Measurements from ENCODE around the gene SC5D. TPM values are rescaled to one million over a fixed set of nuclear protein-coding genes. Genes with fewer than 3 reads are reported as not detected.

SC5D gene
- total and polyA plus RNA-seq, 2 of the 8 experiments (the other 6 are each of a cell fraction or from before 2014, with no cell fraction given), result 73.9 to 90.3 TPM

GRCh38 chr11:121250843-121251242, 41.7 kb upstream of the SC5D start:
- no peak overlapping the region for H2AK5ac ChIP-seq (ENCODE audit: low read depth, low read length)
- TF ChIP-seq YY1 (IDR thresholded peaks at IDR 0.05; ENCODE audit: low read depth, low read length) (no peak), JUN (IDR thresholded peaks at IDR 0.05; ENCODE audit: low read depth, low read length) (no peak), TAF1 (IDR thresholded peaks at IDR 0.05; ENCODE audit: low read depth, low read length) (no peak), SIX5 (IDR thresholded peaks at IDR 0.05; ENCODE audit: low read depth, low read length) (no peak), RFX5 (IDR thresholded peaks at IDR 0.05; ENCODE audit: borderline replicate concordance, low read depth, low read length) (no peak), TAF7 (optimal IDR thresholded peaks at IDR 0.05; ENCODE audit: borderline replicate concordance, low read depth, low read length) (no peak), EP300 (IDR thresholded peaks at IDR 0.05; ENCODE audit: borderline replicate concordance in 1 of 2, low read depth in 2 of 2, low read length in 2 of 2) (no peak), MAX (IDR thresholded peaks at IDR 0.05) (no peak), RNF2 (IDR thresholded peaks at IDR 0.05; ENCODE audit: borderline replicate concordance, low read depth, low read length, missing control alignments, poor library complexity, severe bottlenecking) (no peak)
- TF ChIP-seq, protein P1, sequence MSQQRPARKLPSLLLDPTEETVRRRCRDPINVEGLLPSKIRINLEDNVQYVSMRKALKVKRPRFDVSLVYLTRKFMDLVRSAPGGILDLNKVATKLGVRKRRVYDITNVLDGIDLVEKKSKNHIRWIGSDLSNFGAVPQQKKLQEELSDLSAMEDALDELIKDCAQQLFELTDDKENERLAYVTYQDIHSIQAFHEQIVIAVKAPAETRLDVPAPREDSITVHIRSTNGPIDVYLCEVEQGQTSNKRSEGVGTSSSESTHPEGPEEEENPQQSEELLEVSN (IDR thresholded peaks at IDR 0.05), result no peak
- H3K27me3 ChIP-seq (replicated peaks in 1 of 4; ENCODE audit: control insufficient read depth in 3 of 4, extremely low read depth in 1 of 4, insufficient read depth in 3 of 4, low read length in 3 of 4), result no peaks in the 10 kb centered on the region
- CTCF ChIA-PET (ENCODE audit: partially characterized antibody), result interaction anchor here (0.8 to 2.2 kb wide), 6 partner anchors 11 to 56 kb away, joined by 3 to 6 read pairs (median 3); no protein-coding TSS in a partner anchor
- H4K20me1 ChIP-seq (replicated peaks in 1 of 2; ENCODE audit: control insufficient read depth in 1 of 2, insufficient read depth in 2 of 2, low read length in 2 of 2), result no peaks in the 10 kb centered on the region
- DNase-seq (ENCODE audit: low read depth in 1 of 2, low spot score in 2 of 2) (no peak), FAIRE-seq (no peak)
- H2BK120ac ChIP-seq (replicated peaks; ENCODE audit: low read depth, low read length), result no peak overlapping the region
- no peaks in the 10 kb centered on the region for H3K79me1 ChIP-seq (ENCODE audit: low read depth, low read length)
- H2BK15ac ChIP-seq (ENCODE audit: low read length), result no peak overlapping the region
- H3K79me2 ChIP-seq (ENCODE audit: control insufficient read depth in 1 of 2, insufficient read depth in 2 of 2, low read length in 2 of 2), result no peaks in the 10 kb centered on the region
- no peak overlapping the region for H2BK12ac ChIP-seq (ENCODE audit: low read depth, low read length)
- peaks cover 5 to 13% (median 9%) of the 10 kb centered on the region in 4 experiments for H3K4me1 ChIP-seq (replicated peaks in 1 of 4; ENCODE audit: control insufficient read depth in 3 of 4, insufficient read depth in 4 of 4, low read length in 3 of 4)
- no peak overlapping the region for H3K56ac ChIP-seq (replicated peaks; ENCODE audit: insufficient read length, low read depth, low read length)
- no peak overlapping the region for H3K23ac ChIP-seq (ENCODE audit: insufficient read length)
- H2BK5ac ChIP-seq (ENCODE audit: low read depth, low read length), result no peak overlapping the region
- no peak overlapping the region for H2BK20ac ChIP-seq (ENCODE audit: low read length)
- no peak overlapping the region for H3K9ac ChIP-seq (replicated peaks in 1 of 4; ENCODE audit: extremely low read depth in 1 of 4, low read depth in 3 of 4, low read length in 3 of 4)
- H3K36me3 ChIP-seq (ENCODE audit: control insufficient read depth in 2 of 4, insufficient read depth in 4 of 4, low read length in 3 of 4), result peaks cover 0 to 3% (median 0%) of the 10 kb centered on the region in 4 experiments; a peak in 1 of 8 replicates
- peaks cover 0 to 4% of the 10 kb centered on the region in 2 experiments; a peak in 1 of 4 replicates for H3K9me3 ChIP-seq (ENCODE audit: insufficient read depth in 2 of 2, low read depth in 1 of 2, low read length in 1 of 2)
- no peak overlapping the region for H4K91ac ChIP-seq (replicated peaks; ENCODE audit: insufficient read length, low read length)
- no peak overlapping the region for H3K4ac ChIP-seq (replicated peaks; ENCODE audit: insufficient read length, low read depth, low read length)
- H3K18ac ChIP-seq (ENCODE audit: extremely low read depth, low read length), result no peak overlapping the region
- no peak overlapping the region for H3K14ac ChIP-seq (ENCODE audit: insufficient read length)
- no peak overlapping the region for H4K5ac ChIP-seq (ENCODE audit: insufficient read length, low read depth, low read length)
- H2AFZ ChIP-seq (ENCODE audit: low read length), result peak overlapping the region; percentile 57; the same call in 1 of the 2 replicates
- 91% methylated on average over 4 of the region's 4 CpGs; no CpG with 5 or more reads in 1 of the 2 experiments for WGBS, 2 experiments (ENCODE audit: extremely low coverage in 1 of 2, insufficient coverage in 1 of 2, insufficient read length in 1 of 2, insufficient replicate concordance in 2 of 2, low coverage in 1 of 2, low lambda C conversion rate in 2 of 2, missing lambda C conversion rate in 1 of 2)
- H3K4me3 ChIP-seq (ENCODE audit: extremely low read depth in 1 of 4, insufficient read depth in 2 of 4, low read depth in 3 of 4, low read length in 4 of 4), result no peak overlapping the region
- no peak overlapping the region for H3K27ac ChIP-seq (ENCODE audit: low read depth, low read length)
- H3K4me2 ChIP-seq (ENCODE audit: insufficient read depth in 1 of 2, low read depth in 2 of 2, low read length in 2 of 2), result no peak overlapping the region
- H4K8ac ChIP-seq (ENCODE audit: extremely low read depth, insufficient read depth, low read length), result no peak overlapping the region
- no peaks in the 10 kb centered on the region for H3K23me2 ChIP-seq (ENCODE audit: low read depth, low read length)
- POLR2A ChIA-PET (ENCODE audit: partially characterized antibody), result no interaction called here

Data from H1 (cell line).